ENCODE measurements around the gene MCCC1.
"Not testable (repeated sequence)": the region's sequence is repeated elsewhere in the genome, so short reads cannot be mapped to it uniquely, and the experiment has no call there.

DNA sequence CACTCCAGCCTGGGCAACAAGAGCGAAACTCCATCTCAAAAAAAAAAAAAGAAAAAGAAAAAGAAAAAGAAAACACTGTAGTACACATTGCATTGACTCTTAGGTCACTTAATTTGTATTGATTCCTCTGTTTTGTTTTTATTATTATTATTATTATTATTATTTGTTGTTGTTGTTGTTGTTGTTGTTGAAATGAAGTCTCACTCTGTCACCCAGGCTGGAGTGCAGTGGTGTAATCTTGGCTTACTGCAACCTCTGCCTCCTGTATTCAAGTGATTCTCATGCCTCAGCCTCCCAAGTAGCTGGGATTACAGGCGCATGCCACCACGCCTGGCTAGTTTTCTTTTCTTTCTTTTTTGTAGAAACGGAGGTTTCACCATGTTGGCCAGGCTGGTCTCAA lies 8.1 kb upstream of the MCCC1 start:
- not testable (repeated sequence) for TF ChIP-seq CTCF (conservative IDR thresholded peaks at IDR 0.05; ENCODE audit: low read depth, low read length); EZH2 (IDR thresholded peaks at IDR 0.05; ENCODE audit: borderline replicate concordance, low read depth, low read length, poor library complexity, severe bottlenecking)

Measured in A673 (cell line).